GM23338 (cell line): ENCODE results near the gene RUNDC3A. TPM values are rescaled to one million over a fixed set of nuclear protein-coding genes. Genes with fewer than 3 reads are reported as not detected.

Source experiments
- ATAC-seq: fragments of 200-7000 bp; cut with Tn5 transposase; 3 replicates; pipeline ENCODE4 v1.9.1; 2020
- DNase-seq: peaks from one replicate; pipeline ENCODE4 v3.0.0-alpha.2; 2015; ENCODE audit warnings: low spot score
- H2AFZ ChIP-seq: fragments of 200-600 bp; sonication (generic); 2 replicates; pipeline ENCODE4 v1.8.0; 2016; ENCODE audit warnings: antibody characterized with exemption, mild to moderate bottlenecking, moderate library complexity
- H3F3A ChIP-seq: fragments of 200-600 bp; sonication (generic); replicated peaks from 2 replicates; pipeline ENCODE4 v1.8.0; 2017; ENCODE audit warnings: antibody characterized with exemption, mixed run types, low read depth
- H3K27ac ChIP-seq: fragments of 200-600 bp; sonication (generic); 2 replicates; pipeline ENCODE4 v1.6.1; 2016; ENCODE audit warnings: low read depth
- H3K27me3 ChIP-seq: fragments of 200-600 bp; sonication (generic); 2 replicates; pipeline ENCODE4 v1.8.0; 2016; ENCODE audit warnings: mild to moderate bottlenecking, mixed run types, moderate library complexity; ENCODE audit not compliant: insufficient read depth
- H3K36me3 ChIP-seq: fragments of 200-600 bp; sonication (generic); 2 replicates; pipeline ENCODE4 v1.8.0; 2016; ENCODE audit warnings: mild to moderate bottlenecking; ENCODE audit not compliant: insufficient read depth
- H3K4me1 ChIP-seq: fragments of 200-600 bp; sonication (generic); 2 replicates; pipeline ENCODE4 v1.8.0; 2016; ENCODE audit warnings: mild to moderate bottlenecking, moderate library complexity; ENCODE audit not compliant: insufficient read depth
- H3K4me2 ChIP-seq: fragments of 200-600 bp; sonication (generic); 2 replicates; pipeline ENCODE4 v1.7.1; 2017; ENCODE audit warnings: mixed run types
- H3K4me3 ChIP-seq: fragments of 200-600 bp; sonication (generic); 2 replicates; pipeline ENCODE4 v1.6.1; 2016; ENCODE audit warnings: mixed run types
- H3K79me2 ChIP-seq: fragments of 200-600 bp; sonication (generic); replicated peaks from 2 replicates; pipeline ENCODE4 v1.8.0; 2017; ENCODE audit warnings: mild to moderate bottlenecking; ENCODE audit not compliant: insufficient read depth
- H3K9me2 ChIP-seq: fragments of 200-600 bp; sonication (generic); 2 replicates; pipeline ENCODE4 v1.8.0; 2017; ENCODE audit not compliant: insufficient read depth
- H4K20me1 ChIP-seq: fragments of 200-600 bp; sonication (generic); replicated peaks from 2 replicates; pipeline ENCODE4 v1.8.0; 2017; ENCODE audit warnings: mild to moderate bottlenecking; ENCODE audit not compliant: insufficient read depth
- H3K27ac Mint-ChIP-seq: 2 replicates; pipeline ENCODE4 v1.8.0; 2020; ENCODE audit warnings: inconsistent platforms, mild to moderate bottlenecking, moderate library complexity, mixed read lengths
- H3K27me3 Mint-ChIP-seq: 3 replicates; pipeline ENCODE4 v1.8.0; 2022; ENCODE audit warnings: low read depth, mild to moderate bottlenecking, moderate library complexity, mixed read lengths, inconsistent platforms; ENCODE audit not compliant: insufficient read depth, poor library complexity
- H3K36me3 Mint-ChIP-seq: 3 replicates; pipeline ENCODE4 v1.8.0; 2021; ENCODE audit warnings: low read depth, mild to moderate bottlenecking, inconsistent platforms, moderate library complexity, mixed read lengths
- H3K4me1 Mint-ChIP-seq: 3 replicates; pipeline ENCODE4 v1.8.0; 2020; ENCODE audit warnings: mild to moderate bottlenecking, inconsistent platforms, mixed read lengths
- H3K4me3 Mint-ChIP-seq: 3 replicates; pipeline ENCODE4 v1.8.0; 2021; ENCODE audit warnings: moderate library complexity, mild to moderate bottlenecking, inconsistent platforms, mixed read lengths
- H3K9me3 Mint-ChIP-seq: 3 replicates; pipeline ENCODE4 v1.8.0; 2020; ENCODE audit warnings: moderate library complexity, mild to moderate bottlenecking, inconsistent platforms, mixed read lengths
- CREB1 ChIP-seq: fragments of 250-450 bp; sonication (Bioruptor Pico); IDR thresholded peaks from 2 replicates; pipeline ENCODE4 v1.5.0; 2020; ENCODE audit warnings: low read depth, mild to moderate bottlenecking, moderate library complexity
- ETS1 ChIP-seq: IDR thresholded peaks from 2 replicates; pipeline ENCODE4 v1.6.1; 2016; ENCODE audit warnings: antibody characterized with exemption
- EZH2 ChIP-seq: fragments of 200-600 bp; sonication (generic); IDR thresholded peaks from one replicate; pipeline ENCODE4 v1.8.0; 2017; ENCODE audit warnings: antibody characterized with exemption, mild to moderate bottlenecking, low read depth; ENCODE audit not compliant: unreplicated experiment
- EZH2phosphoT487 ChIP-seq: fragments of 200-600 bp; sonication (generic); IDR thresholded peaks from one replicate; pipeline ENCODE4 v1.8.1; 2018; ENCODE audit warnings: antibody characterized with exemption; ENCODE audit not compliant: unreplicated experiment
- JUNB ChIP-seq: IDR thresholded peaks from one replicate; pipeline ENCODE4 v1.6.1; 2016; ENCODE audit warnings: antibody characterized with exemption; ENCODE audit not compliant: unreplicated experiment
- POLR2AphosphoS5 ChIP-seq: IDR thresholded peaks from 2 replicates; pipeline ENCODE4 v1.6.1; 2016; ENCODE audit warnings: antibody characterized with exemption, low read depth
- REST ChIP-seq: IDR thresholded peaks from one replicate; pipeline ENCODE4 v1.6.1; 2018; ENCODE audit warnings: antibody characterized with exemption; ENCODE audit not compliant: unreplicated experiment
- ZNF114 ChIP-seq: fragments of 250-450 bp; sonication (Bioruptor Pico); IDR thresholded peaks from 2 replicates; pipeline ENCODE4 v1.5.0; 2020; ENCODE audit warnings: mild to moderate bottlenecking, moderate library complexity
- ZNF331 ChIP-seq: fragments of 250-450 bp; sonication (Bioruptor Pico); IDR thresholded peaks from 2 replicates; pipeline ENCODE4 v1.5.0; 2020; ENCODE audit warnings: low read depth, mild to moderate bottlenecking, moderate library complexity
- ZNF462 ChIP-seq: fragments of 250-450 bp; sonication (Bioruptor Pico); IDR thresholded peaks from 2 replicates; pipeline ENCODE4 v1.5.0; 2020; ENCODE audit warnings: mild to moderate bottlenecking, moderate library complexity
- polyA plus RNA-seq: library from polyadenylated mRNA; unstranded; fragments of >200 nt; fragmentation: Nextera tagmentation; extraction: Ambion mirVana; gene quantifications from 2 replicates; pipeline ENCODE4 v1.2.1, GENCODE V29; 2016
- total RNA-seq: library from RNA; depleted of rRNA; stranded (reverse); fragments of >200 nt; shearing (Covaris generic); gene quantifications from 2 replicates; pipeline ENCODE4 v1.2.3, GENCODE V29; 2014

Gene RUNDC3A
- total and polyA plus RNA-seq, 2 experiments from 2014 or later = 3.7 to 5.5 TPM

- Histone ChIP-seq H3K79me2 (peaks cover 9% of the 10 kb centered on the region), H3K4me1 (peaks cover 6% of the 10 kb centered on the region; the same call in 1 of the 2 replicates), H4K20me1 (no peaks in the 10 kb centered on the region), H3F3A (0 out of 2 replicates have a peak, but pooled peaks cover 5% of the 10 kb centered on the region), H3K4me3 (no peak overlapping the region), H3K4me2 (no peak overlapping the region), H3K27ac (no peak overlapping the region), H3K27me3 (peaks cover 17% of the 10 kb centered on the region), H2AFZ (no peak overlapping the region), H3K9me2 (no peaks in the 10 kb centered on the region), H3K36me3 (0 out of 2 replicates have a peak, but pooled peaks cover 4% of the 10 kb centered on the region)
- no peak for TF ChIP-seq POLR2AphosphoS5
- TF ChIP-seq REST = no peak
- no peak for TF ChIP-seq CREB1
- TF ChIP-seq ETS1 = no peak
- TF ChIP-seq EZH2 = no peak
- no peak for TF ChIP-seq JUNB
- H3K4me1 Mint-ChIP-seq = peaks cover 22% of the 10 kb centered on the region
- no peak overlapping the region for H3K27ac Mint-ChIP-seq
- ATAC-seq (no peak), DNase-seq (no peak)
- peaks cover 36% of the 10 kb centered on the region for H3K27me3 Mint-ChIP-seq
- H3K4me3 Mint-ChIP-seq = no peak overlapping the region
- peaks cover 35% of the 10 kb centered on the region for H3K36me3 Mint-ChIP-seq
- H3K9me3 Mint-ChIP-seq = no peaks in the 10 kb centered on the region
Observed at GRCh38 chr17:44320066-44320465, 11.7 kb downstream of the RUNDC3A start.

GRCh38 chr17:44321246-44322120 lies 13.1 kb downstream of the RUNDC3A start:
- Mint-ChIP-seq H3K9me3 (no peaks in the 10 kb centered on the region), H3K27ac (no peak overlapping the region), H3K4me1 (peaks cover 15% of the 10 kb centered on the region), H3K27me3 (peaks cover 38% of the 10 kb centered on the region), H3K36me3 (peaks cover 35% of the 10 kb centered on the region), H3K4me3 (no peak overlapping the region)
- no peak overlapping the region for H3K4me3 ChIP-seq
- no peak overlapping the region for H3K4me2 ChIP-seq
- ATAC-seq (no peak), DNase-seq (no peak)
- no peak overlapping the region for H2AFZ ChIP-seq
- peaks cover 9% of the 10 kb centered on the region for H3K79me2 ChIP-seq
- peaks cover 23% of the 10 kb centered on the region for H3K27me3 ChIP-seq
- no peaks in the 10 kb centered on the region for H4K20me1 ChIP-seq
- H3F3A ChIP-seq = peaks cover 8% of the 10 kb centered on the region; the same call in 1 of the 2 replicates
- 0 out of 2 replicates have a peak, but pooled peaks cover 4% of the 10 kb centered on the region for H3K36me3 ChIP-seq
- H3K27ac ChIP-seq = no peak overlapping the region
- H3K9me2 ChIP-seq = no peaks in the 10 kb centered on the region
- H3K4me1 ChIP-seq = no peaks in the 10 kb centered on the region; the same call in 1 of the 2 replicates
- no peak for TF ChIP-seq POLR2AphosphoS5
- TF ChIP-seq EZH2phosphoT487 = no peak
- no peak for TF ChIP-seq ZNF462
- TF ChIP-seq ZNF331 = no peak
- no peak for TF ChIP-seq ZNF114 (CRISPR knock-in tag)
